HL-60 (cell line): ENCODE measurements around the gene ENPP6.

ENCODE experiments used
- DNase-seq, 2 experiments: peaks; one replicate each; pipeline ENCODE4 v3.0.0-alpha.2; 2010 to 2020; ENCODE audit warnings: low read depth in 1 of 2, low spot score in 1 of 2
- H3K27ac ChIP-seq: fragments of 250-450 bp; sonication (Bioruptor Pico); replicated peaks from 2 replicates; pipeline ENCODE4 v1.5.1; 2020; ENCODE audit warnings: mild to moderate bottlenecking, moderate library complexity
- H3K27me3 ChIP-seq: fragments of 250-450 bp; sonication (Bioruptor Pico); 2 replicates; pipeline ENCODE4 v1.5.1; 2021; ENCODE audit warnings: mild to moderate bottlenecking, moderate library complexity; ENCODE audit not compliant: insufficient read depth, poor library complexity, severe bottlenecking
- H3K4me3 ChIP-seq: replicated peaks from 2 replicates; pipeline ENCODE4 v1.5.1; 2011; ENCODE audit warnings: mild to moderate bottlenecking, control low read depth, low read length; ENCODE audit not compliant: insufficient read depth
- GABPA ChIP-seq: IDR thresholded peaks from 2 replicates; pipeline ENCODE4 v1.6.1; 2012; ENCODE audit warnings: low read depth
- POLR2AphosphoS5 ChIP-seq: IDR thresholded peaks from 2 replicates; pipeline ENCODE4 v1.6.1; 2012; ENCODE audit warnings: low read depth
- SPI1 ChIP-seq: IDR thresholded peaks from 2 replicates; pipeline ENCODE4 v1.6.1; 2012; ENCODE audit warnings: low read depth, mild to moderate bottlenecking, borderline replicate concordance
- TF ChIP-seq, protein P1 (sequence below): IDR thresholded peaks from one replicate; pipeline ENCODE4 v1.5.1; 2011; ENCODE audit warnings: low read length, control low read depth, inconsistent platforms; ENCODE audit not compliant: insufficient read depth
- TF ChIP-seq, protein P2 (sequence below): IDR thresholded peaks from 2 replicates; pipeline ENCODE4 v1.6.1; 2012; ENCODE audit warnings: low read depth; ENCODE audit not compliant: insufficient replicate concordance

The ENPP6 gene

DNA sequence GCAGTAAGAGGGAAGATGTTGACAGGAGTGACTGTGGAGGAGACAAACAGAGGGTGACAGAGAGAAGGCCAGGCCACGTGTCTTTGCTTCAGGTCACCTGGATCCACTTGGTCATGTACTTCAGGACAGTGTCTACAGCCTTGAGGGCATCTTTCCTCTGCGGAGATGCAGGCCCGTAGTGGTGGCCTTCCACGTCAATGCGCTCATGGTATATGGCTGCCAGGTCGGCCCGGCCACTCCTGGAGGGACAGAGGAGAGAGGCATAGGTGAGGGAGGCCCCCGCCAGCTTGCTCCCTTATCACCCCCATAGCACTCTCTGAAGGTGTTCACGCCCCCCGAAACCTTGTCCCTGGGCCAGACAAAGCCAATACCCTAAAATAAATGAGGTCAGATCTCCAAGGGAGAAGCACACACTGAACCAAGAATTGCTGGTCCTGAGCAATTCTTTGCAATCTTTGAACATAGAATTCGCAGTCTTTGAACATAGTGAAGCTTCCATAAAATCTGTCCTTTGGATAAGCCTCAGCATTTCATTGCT is 99.9 kb downstream of the ENPP6 start:
- Histone ChIP-seq H3K27ac (no peak overlapping the region), H3K4me3 (no peak overlapping the region), H3K27me3 (no peaks in the 10 kb centered on the region)
- no peak for DNase-seq
- TF ChIP-seq GABPA (no peak), SPI1 (no peak), POLR2AphosphoS5 (no peak)
- TF ChIP-seq, protein P1, sequence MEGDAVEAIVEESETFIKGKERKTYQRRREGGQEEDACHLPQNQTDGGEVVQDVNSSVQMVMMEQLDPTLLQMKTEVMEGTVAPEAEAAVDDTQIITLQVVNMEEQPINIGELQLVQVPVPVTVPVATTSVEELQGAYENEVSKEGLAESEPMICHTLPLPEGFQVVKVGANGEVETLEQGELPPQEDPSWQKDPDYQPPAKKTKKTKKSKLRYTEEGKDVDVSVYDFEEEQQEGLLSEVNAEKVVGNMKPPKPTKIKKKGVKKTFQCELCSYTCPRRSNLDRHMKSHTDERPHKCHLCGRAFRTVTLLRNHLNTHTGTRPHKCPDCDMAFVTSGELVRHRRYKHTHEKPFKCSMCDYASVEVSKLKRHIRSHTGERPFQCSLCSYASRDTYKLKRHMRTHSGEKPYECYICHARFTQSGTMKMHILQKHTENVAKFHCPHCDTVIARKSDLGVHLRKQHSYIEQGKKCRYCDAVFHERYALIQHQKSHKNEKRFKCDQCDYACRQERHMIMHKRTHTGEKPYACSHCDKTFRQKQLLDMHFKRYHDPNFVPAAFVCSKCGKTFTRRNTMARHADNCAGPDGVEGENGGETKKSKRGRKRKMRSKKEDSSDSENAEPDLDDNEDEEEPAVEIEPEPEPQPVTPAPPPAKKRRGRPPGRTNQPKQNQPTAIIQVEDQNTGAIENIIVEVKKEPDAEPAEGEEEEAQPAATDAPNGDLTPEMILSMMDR, result no peak
- TF ChIP-seq, protein P2, sequence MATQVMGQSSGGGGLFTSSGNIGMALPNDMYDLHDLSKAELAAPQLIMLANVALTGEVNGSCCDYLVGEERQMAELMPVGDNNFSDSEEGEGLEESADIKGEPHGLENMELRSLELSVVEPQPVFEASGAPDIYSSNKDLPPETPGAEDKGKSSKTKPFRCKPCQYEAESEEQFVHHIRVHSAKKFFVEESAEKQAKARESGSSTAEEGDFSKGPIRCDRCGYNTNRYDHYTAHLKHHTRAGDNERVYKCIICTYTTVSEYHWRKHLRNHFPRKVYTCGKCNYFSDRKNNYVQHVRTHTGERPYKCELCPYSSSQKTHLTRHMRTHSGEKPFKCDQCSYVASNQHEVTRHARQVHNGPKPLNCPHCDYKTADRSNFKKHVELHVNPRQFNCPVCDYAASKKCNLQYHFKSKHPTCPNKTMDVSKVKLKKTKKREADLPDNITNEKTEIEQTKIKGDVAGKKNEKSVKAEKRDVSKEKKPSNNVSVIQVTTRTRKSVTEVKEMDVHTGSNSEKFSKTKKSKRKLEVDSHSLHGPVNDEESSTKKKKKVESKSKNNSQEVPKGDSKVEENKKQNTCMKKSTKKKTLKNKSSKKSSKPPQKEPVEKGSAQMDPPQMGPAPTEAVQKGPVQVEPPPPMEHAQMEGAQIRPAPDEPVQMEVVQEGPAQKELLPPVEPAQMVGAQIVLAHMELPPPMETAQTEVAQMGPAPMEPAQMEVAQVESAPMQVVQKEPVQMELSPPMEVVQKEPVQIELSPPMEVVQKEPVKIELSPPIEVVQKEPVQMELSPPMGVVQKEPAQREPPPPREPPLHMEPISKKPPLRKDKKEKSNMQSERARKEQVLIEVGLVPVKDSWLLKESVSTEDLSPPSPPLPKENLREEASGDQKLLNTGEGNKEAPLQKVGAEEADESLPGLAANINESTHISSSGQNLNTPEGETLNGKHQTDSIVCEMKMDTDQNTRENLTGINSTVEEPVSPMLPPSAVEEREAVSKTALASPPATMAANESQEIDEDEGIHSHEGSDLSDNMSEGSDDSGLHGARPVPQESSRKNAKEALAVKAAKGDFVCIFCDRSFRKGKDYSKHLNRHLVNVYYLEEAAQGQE, result no peak

DNA sequence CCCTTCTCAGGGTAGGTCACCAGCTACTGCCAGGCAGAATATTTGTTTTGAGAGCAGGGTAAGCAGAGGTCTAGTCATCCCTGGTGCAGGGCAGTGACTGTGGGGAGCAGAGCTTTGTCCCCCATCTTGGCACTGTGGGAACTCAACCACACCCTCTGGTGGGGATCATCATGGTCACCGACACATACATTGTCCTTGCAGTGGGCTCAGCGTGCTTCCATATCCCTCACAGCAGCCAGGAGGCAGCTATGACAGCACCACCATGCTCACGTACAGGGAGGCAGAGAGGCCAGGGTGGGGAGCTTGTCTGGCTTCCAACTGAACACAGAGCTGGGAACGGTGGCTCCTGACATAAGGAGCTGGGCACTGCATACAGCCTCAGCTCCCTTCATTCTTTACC is 102.3 kb downstream of the ENPP6 start:
- TF ChIP-seq POLR2AphosphoS5, result no peak
- TF ChIP-seq SPI1, result no peak
- TF ChIP-seq, protein P2, result no peak
- no peak for TF ChIP-seq GABPA
- TF ChIP-seq, protein P1, result no peak
- DNase-seq, result no peak
- Histone ChIP-seq H3K27ac (no peak overlapping the region), H3K4me3 (no peak overlapping the region), H3K27me3 (no peaks in the 10 kb centered on the region)

DNA sequence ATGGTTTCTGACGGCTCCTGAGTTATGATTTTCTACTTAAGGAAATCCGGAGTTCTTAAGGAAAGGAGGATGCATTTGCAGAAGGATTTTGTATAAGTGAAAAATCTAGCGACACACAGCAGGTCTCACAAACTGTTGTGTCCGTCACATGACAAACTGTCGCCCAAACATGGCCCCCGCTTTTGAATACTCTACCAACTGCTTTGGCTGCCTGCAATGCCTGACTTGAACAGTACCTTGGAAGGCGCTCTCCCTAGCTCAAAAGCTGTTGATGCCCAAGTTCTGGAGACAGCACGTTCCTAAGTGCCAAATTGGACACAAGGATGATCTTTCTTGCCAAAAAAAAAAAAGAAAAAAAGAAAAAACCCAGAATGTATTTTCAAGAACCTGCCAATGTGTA is 103.2 kb downstream of the ENPP6 start:
- no peak for DNase-seq
- no peaks in the 10 kb centered on the region for H3K27me3 ChIP-seq
- TF ChIP-seq, protein P1, result no peak
- TF ChIP-seq POLR2AphosphoS5 (no peak), GABPA (no peak), SPI1 (no peak)
- TF ChIP-seq, protein P2, result no peak
- H3K27ac ChIP-seq, result no peak overlapping the region
- H3K4me3 ChIP-seq, result no peak overlapping the region
